SIG-M5 (cell line): ENCODE measurements around the gene UGT1A8.
"Not testable (repeated sequence)": the region's sequence is repeated elsewhere in the genome, so short reads cannot be mapped to it uniquely, and the experiment has no call there.

Experiments used
- DNase-seq: peaks from one replicate; lab custom pipeline; 2025; lab: John Stamatoyannopoulos, UW

The UGT1A8 gene

GRCh38 chr2:233643128-233643527 is 25.7 kb downstream of the UGT1A8 start:
- no peak for DNase-seq

GRCh38 chr2:233646033-233646432 is 28.6 kb downstream of the UGT1A8 start:
- not testable (repeated sequence) for DNase-seq

- no peak for DNase-seq
These were observed 33.5 kb downstream of the UGT1A8 start for GRCh38 chr2:233650981-233651380.

GRCh38 chr2:233651430-233651829 is 34.0 kb downstream of the UGT1A8 start:
- no peak for DNase-seq

GRCh38 chr2:233654501-233654900 is 37.1 kb downstream of the UGT1A8 start:
- no peak for DNase-seq

GRCh38 chr2:233655043-233655442 is 37.6 kb downstream of the UGT1A8 start:
- no peak for DNase-seq

- DNase-seq, result not testable (repeated sequence)
These were observed 38.5 kb downstream of the UGT1A8 start for GRCh38 chr2:233655943-233656342.

- no peak for DNase-seq
These were observed 39.0 kb downstream of the UGT1A8 start for GRCh38 chr2:233656443-233656842.

GRCh38 chr2:233658610-233659009 is 41.2 kb downstream of the UGT1A8 start:
- DNase-seq, result no peak

GRCh38 chr2:233663911-233664310 is 46.5 kb downstream of the UGT1A8 start:
- no peak for DNase-seq

GRCh38 chr2:233668605-233669260 is 51.3 kb downstream of the UGT1A8 start:
- no peak for DNase-seq

- no peak for DNase-seq
These were observed 54.1 kb downstream of the UGT1A8 start, which contains the start of gene UGT1A9 for GRCh38 chr2:233671290-233672161. Gene UGT1A9, plus strand, starts transcription at chr2:233671898. Its CDS starts 37 bp downstream, at chr2:233671935.

GRCh38 chr2:233672886-233673285 is 55.5 kb downstream of the UGT1A8 start:
- DNase-seq, result no peak

- no peak for DNase-seq
These were observed 56.5 kb downstream of the UGT1A8 start for GRCh38 chr2:233673896-233674295.

GRCh38 chr2:233674314-233674713 is 56.9 kb downstream of the UGT1A8 start:
- DNase-seq, result no peak

GRCh38 chr2:233674995-233675394 is 57.6 kb downstream of the UGT1A8 start:
- no peak for DNase-seq

- DNase-seq, result no peak
These were observed 58.6 kb downstream of the UGT1A8 start for GRCh38 chr2:233676046-233676445.

GRCh38 chr2:233679196-233679595 is 61.8 kb downstream of the UGT1A8 start:
- DNase-seq, result no peak

- no peak for DNase-seq
These were observed 63.1 kb downstream of the UGT1A8 start for GRCh38 chr2:233680361-233681045.

- no peak for DNase-seq
These were observed 64.2 kb downstream of the UGT1A8 start, which contains the start of gene UGT1A7 for GRCh38 chr2:233681521-233682099. Gene UGT1A7, plus strand, starts transcription at chr2:233681901. Its CDS starts 37 bp downstream, at chr2:233681938.

GRCh38 chr2:233684640-233685039 is 67.2 kb downstream of the UGT1A8 start:
- DNase-seq, result no peak

- no peak for DNase-seq
These were observed 69.5 kb downstream of the UGT1A8 start for GRCh38 chr2:233686928-233687327.
